Subcutaneous abdominal adipose tissue (tissue), 5 donors: ENCODE results near the gene LRMDA.

Experiments
- H3K27ac ChIP-seq: one replicate; pipeline ENCODE4 v1.7.0; 2013; ENCODE audit warnings: low read depth, mild to moderate bottlenecking, inconsistent platforms, low read length, moderate library complexity
- H3K27me3 ChIP-seq, 5 donors: one replicate each; pipeline ENCODE4 v1.7.0; 2013; ENCODE audit warnings: low read length in 5 of 5, inconsistent platforms in 1 of 5; ENCODE audit not compliant: control insufficient read depth in 5 of 5, insufficient read depth in 4 of 5
- H3K36me3 ChIP-seq, 5 donors: one replicate each; pipeline ENCODE4 v1.7.0; 2013; ENCODE audit warnings: low read length in 5 of 5; ENCODE audit not compliant: control insufficient read depth in 5 of 5, insufficient read depth in 5 of 5
- H3K4me1 ChIP-seq, 5 donors: one replicate each; pipeline ENCODE4 v1.7.0; 2013; ENCODE audit warnings: low read length in 5 of 5, mild to moderate bottlenecking in 3 of 5, moderate library complexity in 1 of 5; ENCODE audit not compliant: control insufficient read depth in 5 of 5, insufficient read depth in 5 of 5
- H3K4me3 ChIP-seq, 5 donors: one replicate each; pipeline ENCODE4 v1.7.0; 2013; ENCODE audit warnings: low read length in 5 of 5, low read depth in 1 of 5
- H3K9ac ChIP-seq, 5 donors: one replicate each; pipeline ENCODE4 v1.7.0; 2013; ENCODE audit warnings: low read length in 5 of 5, mild to moderate bottlenecking in 4 of 5, moderate library complexity in 3 of 5
- H3K9me3 ChIP-seq, 5 donors: one replicate each; pipeline ENCODE4 v1.7.0; 2013; ENCODE audit warnings: low read length in 5 of 5; ENCODE audit not compliant: control insufficient read depth in 5 of 5
- donor health status: healthy.
- donor health status: healthy.
- donor health status: healthy.
- donor health status: healthy.
- donor health status: healthy.

Gene LRMDA

GRCh38 chr10:76082232-76082631, 650.8 kb downstream of the LRMDA start:
- H3K27me3 ChIP-seq: no peaks in the 10 kb centered on the region
- no peak overlapping the region for H3K9ac ChIP-seq
- no peak overlapping the region for H3K4me3 ChIP-seq
- no peaks in the 10 kb centered on the region for H3K36me3 ChIP-seq
- peaks cover 0 to 17% (median 11%) of the 10 kb centered on the region in 5 donors for H3K4me1 ChIP-seq
- H3K27ac ChIP-seq: no peak overlapping the region
- no peaks in the 10 kb centered on the region for H3K9me3 ChIP-seq

- Histone ChIP-seq H3K4me1 (peaks cover 0 to 17% (median 11%) of the 10 kb centered on the region in 5 donors), H3K36me3 (no peaks in the 10 kb centered on the region), H3K9me3 (no peaks in the 10 kb centered on the region), H3K9ac (no peak overlapping the region), H3K27ac (no peak overlapping the region), H3K27me3 (no peaks in the 10 kb centered on the region), H3K4me3 (no peak overlapping the region)
Observed at GRCh38 chr10:76082956-76083355, 651.5 kb downstream of the LRMDA start.

- Histone ChIP-seq H3K27ac (no peak overlapping the region), H3K36me3 (no peaks in the 10 kb centered on the region), H3K27me3 (no peaks in the 10 kb centered on the region), H3K4me1 (peaks cover 0 to 17% (median 11%) of the 10 kb centered on the region in 5 donors), H3K4me3 (no peak overlapping the region), H3K9ac (no peak overlapping the region), H3K9me3 (no peaks in the 10 kb centered on the region)
Observed at GRCh38 chr10:76085002-76085816, 653.8 kb downstream of the LRMDA start.

GRCh38 chr10:76085817-76086167, 654.4 kb downstream of the LRMDA start:
- H3K27ac ChIP-seq: no peak overlapping the region

GRCh38 chr10:76086170-76086760, 654.8 kb downstream of the LRMDA start:
- Histone ChIP-seq H3K36me3 (no peaks in the 10 kb centered on the region), H3K27ac (no peak overlapping the region), H3K4me1 (peaks cover 0 to 17% (median 11%) of the 10 kb centered on the region in 5 donors), H3K4me3 (no peak overlapping the region), H3K9ac (no peak overlapping the region), H3K27me3 (no peaks in the 10 kb centered on the region), H3K9me3 (no peaks in the 10 kb centered on the region)

More at GRCh38 chr10:76085817-76086167, 654.4 kb downstream of the LRMDA start:
- Histone ChIP-seq H3K36me3 (no peaks in the 10 kb centered on the region), H3K4me1 (peaks cover 0 to 17% (median 11%) of the 10 kb centered on the region in 5 donors), H3K4me3 (no peak overlapping the region), H3K27me3 (no peaks in the 10 kb centered on the region), H3K9ac (no peak overlapping the region), H3K9me3 (no peaks in the 10 kb centered on the region)

- no peaks in the 10 kb centered on the region for H3K36me3 ChIP-seq
- no peak overlapping the region for H3K9ac ChIP-seq
- H3K4me3 ChIP-seq: no peak overlapping the region
- H3K9me3 ChIP-seq: no peaks in the 10 kb centered on the region
- no peak overlapping the region for H3K27ac ChIP-seq
- peaks cover 0 to 17% (median 11%) of the 10 kb centered on the region in 5 donors for H3K4me1 ChIP-seq
- H3K27me3 ChIP-seq: no peaks in the 10 kb centered on the region
Observed at GRCh38 chr10:76086761-76087639, 655.6 kb downstream of the LRMDA start.

- no peaks in the 10 kb centered on the region for H3K27me3 ChIP-seq
- H3K27ac ChIP-seq: no peak overlapping the region
- H3K9me3 ChIP-seq: no peaks in the 10 kb centered on the region
- H3K36me3 ChIP-seq: no peaks in the 10 kb centered on the region
- no peak overlapping the region for H3K4me3 ChIP-seq
- peaks cover 0 to 17% (median 11%) of the 10 kb centered on the region in 5 donors for H3K4me1 ChIP-seq
- no peak overlapping the region for H3K9ac ChIP-seq
Observed at GRCh38 chr10:76088008-76088407, 656.6 kb downstream of the LRMDA start.

- H3K9ac ChIP-seq: no peak overlapping the region
- no peaks in the 10 kb centered on the region for H3K27me3 ChIP-seq
- no peaks in the 10 kb centered on the region for H3K36me3 ChIP-seq
- H3K4me1 ChIP-seq: peaks cover 0 to 17% (median 11%) of the 10 kb centered on the region in 5 donors
- no peak overlapping the region for H3K27ac ChIP-seq
- H3K9me3 ChIP-seq: no peaks in the 10 kb centered on the region
- no peak overlapping the region for H3K4me3 ChIP-seq
Observed at GRCh38 chr10:76088980-76089379, 657.6 kb downstream of the LRMDA start.

GRCh38 chr10:76089556-76090180, 658.2 kb downstream of the LRMDA start:
- no peaks in the 10 kb centered on the region for H3K9me3 ChIP-seq
- H3K4me3 ChIP-seq: no peak overlapping the region

More at GRCh38 chr10:76089556-76090180, 658.2 kb downstream of the LRMDA start:
- H3K27ac ChIP-seq: no peak overlapping the region
- H3K27me3 ChIP-seq: no peaks in the 10 kb centered on the region
- peaks cover 0 to 17% (median 11%) of the 10 kb centered on the region in 5 donors for H3K4me1 ChIP-seq
- no peak overlapping the region for H3K9ac ChIP-seq
- H3K36me3 ChIP-seq: no peaks in the 10 kb centered on the region
